ENCODE data around the gene SCGB3A1.

SCGB3A1 gene

GRCh38 chr5:180632768-180633167 lies 41.5 kb upstream of the SCGB3A1 start:
- H3K79me2 ChIP-seq (ENCODE audit: insufficient read depth, low read depth): no peaks in the 10 kb centered on the region
- H3K9ac ChIP-seq: no peak overlapping the region
- TF ChIP-seq CTCF (conservative IDR thresholded peaks at IDR 0.05; ENCODE audit: low read depth, low read length): no peak
- H2AFZ ChIP-seq (ENCODE audit: low read depth): no peak overlapping the region
- no peaks in the 10 kb centered on the region for H4K20me1 ChIP-seq (ENCODE audit: insufficient read depth)
- H3K27ac ChIP-seq: no peak overlapping the region
- no peak overlapping the region for H3K4me3 ChIP-seq (IDR thresholded peaks at IDR 0.05; ENCODE audit: insufficient read depth, low read depth, low read length)
- no peaks in the 10 kb centered on the region for H3K4me1 ChIP-seq (ENCODE audit: low read depth, poor library complexity, severe bottlenecking)
- H3K27me3 ChIP-seq (ENCODE audit: insufficient read depth, low read depth): no peaks in the 10 kb centered on the region
- no peak overlapping the region for H3K4me2 ChIP-seq
- H3K36me3 ChIP-seq (ENCODE audit: insufficient read depth): no peaks in the 10 kb centered on the region

- Histone ChIP-seq H4K20me1 (ENCODE audit: insufficient read depth) (no peaks in the 10 kb centered on the region), H3K27ac (no peak overlapping the region), H3K4me1 (ENCODE audit: low read depth, poor library complexity, severe bottlenecking) (no peaks in the 10 kb centered on the region), H3K4me2 (no peak overlapping the region), H3K4me3 (IDR thresholded peaks at IDR 0.05; ENCODE audit: insufficient read depth, low read depth, low read length) (no peak overlapping the region), H3K27me3 (ENCODE audit: insufficient read depth, low read depth) (no peaks in the 10 kb centered on the region), H3K36me3 (ENCODE audit: insufficient read depth) (no peaks in the 10 kb centered on the region), H2AFZ (ENCODE audit: low read depth) (no peak overlapping the region), H3K79me2 (ENCODE audit: insufficient read depth, low read depth) (no peaks in the 10 kb centered on the region), H3K9ac (no peak overlapping the region)
- no peak for TF ChIP-seq CTCF (conservative IDR thresholded peaks at IDR 0.05; ENCODE audit: low read depth, low read length)
Observed at GRCh38 chr5:180631549-180632383, 40.5 kb upstream of the SCGB3A1 start.

GRCh38 chr5:180630426-180630825 lies 39.1 kb upstream of the SCGB3A1 start:
- Histone ChIP-seq H4K20me1 (ENCODE audit: insufficient read depth) (no peaks in the 10 kb centered on the region), H3K27ac (no peak overlapping the region), H3K79me2 (ENCODE audit: insufficient read depth, low read depth) (no peaks in the 10 kb centered on the region), H2AFZ (ENCODE audit: low read depth) (no peak overlapping the region), H3K4me3 (IDR thresholded peaks at IDR 0.05; ENCODE audit: insufficient read depth, low read depth, low read length) (no peak overlapping the region), H3K27me3 (ENCODE audit: insufficient read depth, low read depth) (no peaks in the 10 kb centered on the region; the same call in 1 of the 2 replicates), H3K36me3 (ENCODE audit: insufficient read depth) (no peaks in the 10 kb centered on the region), H3K4me1 (ENCODE audit: low read depth, poor library complexity, severe bottlenecking) (no peaks in the 10 kb centered on the region), H3K4me2 (no peak overlapping the region), H3K9ac (no peak overlapping the region)
- TF ChIP-seq CTCF (conservative IDR thresholded peaks at IDR 0.05; ENCODE audit: low read depth, low read length): no peak

GRCh38 chr5:180629831-180630382 lies 38.6 kb upstream of the SCGB3A1 start:
- TF ChIP-seq CTCF (conservative IDR thresholded peaks at IDR 0.05; ENCODE audit: low read depth, low read length): no peak
- no peak overlapping the region for H3K4me2 ChIP-seq
- no peak overlapping the region for H3K4me3 ChIP-seq (IDR thresholded peaks at IDR 0.05; ENCODE audit: insufficient read depth, low read depth, low read length)
- H3K27me3 ChIP-seq (ENCODE audit: insufficient read depth, low read depth): no peaks in the 10 kb centered on the region; the same call in 1 of the 2 replicates
- H3K27ac ChIP-seq: no peak overlapping the region
- no peaks in the 10 kb centered on the region for H3K4me1 ChIP-seq (ENCODE audit: low read depth, poor library complexity, severe bottlenecking)
- no peak overlapping the region for H2AFZ ChIP-seq (ENCODE audit: low read depth)
- H3K79me2 ChIP-seq (ENCODE audit: insufficient read depth, low read depth): no peaks in the 10 kb centered on the region
- no peaks in the 10 kb centered on the region for H3K36me3 ChIP-seq (ENCODE audit: insufficient read depth)
- no peaks in the 10 kb centered on the region for H4K20me1 ChIP-seq (ENCODE audit: insufficient read depth)
- no peak overlapping the region for H3K9ac ChIP-seq

Measured in KMS-11 (cell line).